K562 (cell line): ENCODE data around the gene MAP1LC3A. TPM values are rescaled to one million over a fixed set of nuclear protein-coding genes. Genes with fewer than 3 reads are reported as not detected.
"Not testable (repeated sequence)": the region's sequence is repeated elsewhere in the genome, so short reads cannot be mapped to it uniquely, and the experiment has no call there.

ENCODE experiments used
- ATAC-seq: fragments of 200-7000 bp; cut with Tn5 transposase; 3 replicates; pipeline ENCODE4 v1.9.1; 2020; ENCODE audit warnings: moderate library complexity
- BruUV-seq: library from RNA; stranded (reverse); fragments of 400-500 nt; replicated peaks from 2 replicates; lab custom pipeline; 2021; lab: Mats Ljungman, UMichigan
- CTCF ChIA-PET: fragments of 300-600 bp; formaldehyde crosslinking; extraction: SDS; loops from one replicate; lab custom pipeline; 2021; ENCODE audit warnings: low intra/inter-chr PET ratio; lab: Yijun Ruan, JAX
- POLR2A ChIA-PET: fragments of 300-600, 350-650 bp; sonication (Branson Sonifier 250); formaldehyde crosslinking; extraction: SDS; loops from one replicate; lab custom pipeline; 2021; ENCODE audit warnings: antibody characterized with exemption, inconsistent platforms; lab: Yijun Ruan, JAX
- DNase-seq, 4 experiments: peaks; one replicate each; pipeline versions ENCODE4 v3.0.0 to v3.0.0-alpha.2; 2011 to 2018; ENCODE audit warnings: low spot score in 3 of 4, mixed read lengths in 3 of 4; ENCODE audit errors: extremely low read depth in 1 of 4
- FAIRE-seq: peaks from 2 replicates; lab custom pipeline; 2011; peaks lifted over from hg19 to GRCh38; lab: Jason Lieb, UNC
- H2AFZ ChIP-seq: 2 replicates; pipeline ENCODE4 v1.6.0; 2011; ENCODE audit warnings: low read depth, low read length, control low read depth, inconsistent platforms
- H3K27ac ChIP-seq: fragments of 200-600 bp; 3 replicates; pipeline ENCODE4 v1.8.0; 2011; ENCODE audit warnings: low read depth, mild to moderate bottlenecking, control low read depth, inconsistent platforms, low read length, moderate library complexity, mixed read lengths; ENCODE audit errors: extremely low read depth
- H3K27me3 ChIP-seq, 2 experiments: fragments of 300-600 bp in 1 of 2; 2 replicates in 1 of 2; 3 replicates in 1 of 2; pipeline versions ENCODE4 v1.6.0 to v1.8.0; 2011; ENCODE audit warnings: inconsistent platforms in 2 of 2, low read length in 2 of 2, mild to moderate bottlenecking in 1 of 2, mixed read lengths in 1 of 2, moderate library complexity in 1 of 2; ENCODE audit not compliant: control insufficient read depth in 2 of 2, insufficient read depth in 2 of 2
- H3K36me3 ChIP-seq: fragments of 300-600 bp; 3 replicates; pipeline ENCODE4 v1.8.0; 2011; ENCODE audit warnings: mild to moderate bottlenecking, low read length, inconsistent platforms; ENCODE audit not compliant: control insufficient read depth, insufficient read depth
- H3K4me1 ChIP-seq, 2 experiments: fragments of 200-600 bp in 1 of 2; replicated peaks in 1 of 2; 2 replicates in 1 of 2; 3 replicates in 1 of 2; pipeline versions ENCODE4 v1.5.1 to v1.8.0; 2011; ENCODE audit warnings: inconsistent platforms in 2 of 2, low read length in 2 of 2, mild to moderate bottlenecking in 1 of 2, mixed read lengths in 1 of 2, moderate library complexity in 1 of 2; ENCODE audit not compliant: control insufficient read depth in 2 of 2, insufficient read depth in 2 of 2
- H3K4me2 ChIP-seq: 2 replicates; pipeline ENCODE4 v1.6.1; 2011; ENCODE audit warnings: low read length, control low read depth, inconsistent platforms, mixed read lengths; ENCODE audit not compliant: insufficient read depth
- H3K4me3 ChIP-seq: fragments of 200-600 bp; sonication (generic), shearing (Covaris generic); 2 replicates; pipeline ENCODE4 v1.5.1; 2016; ENCODE audit warnings: control low read depth, inconsistent platforms
- H3K79me2 ChIP-seq: fragments of 200-600 bp; 3 replicates; pipeline ENCODE4 v1.8.0; 2011; ENCODE audit warnings: low read length, inconsistent platforms; ENCODE audit not compliant: control insufficient read depth, insufficient read depth
- H3K9ac ChIP-seq, 2 experiments: 2 replicates each; pipeline versions ENCODE4 v1.6.0 to v1.6.1; 2011; ENCODE audit warnings: low read depth in 2 of 2, low read length in 2 of 2, control low read depth in 1 of 2, inconsistent platforms in 1 of 2, mild to moderate bottlenecking in 1 of 2, mixed read lengths in 1 of 2; ENCODE audit not compliant: insufficient read depth in 1 of 2
- H3K9me1 ChIP-seq: one replicate; pipeline ENCODE4 v1.6.0; 2011; ENCODE audit warnings: inconsistent platforms, mild to moderate bottlenecking, low read length, moderate library complexity; ENCODE audit not compliant: control insufficient read depth, insufficient read depth
- H3K9me3 ChIP-seq: replicated peaks from 2 replicates; pipeline ENCODE4 v1.5.1; 2011; ENCODE audit warnings: low read depth, low read length, inconsistent platforms; ENCODE audit not compliant: control insufficient read depth, insufficient read depth
- H4K20me1 ChIP-seq: replicated peaks from 2 replicates; pipeline ENCODE4 v1.6.1; 2011; ENCODE audit warnings: low read length, inconsistent platforms, mixed read lengths; ENCODE audit not compliant: control insufficient read depth, insufficient read depth
- ARHGAP35 ChIP-seq: fragments of 450-650 bp; IDR thresholded peaks from 2 replicates; pipeline ENCODE4 v1.6.1; 2018; ENCODE audit not compliant: partially characterized antibody
- CBX2 ChIP-seq: fragments of 200-600 bp; sonication (generic); IDR thresholded peaks from one replicate; pipeline ENCODE4 v1.6.1; 2012; ENCODE audit warnings: mild to moderate bottlenecking, low read length, inconsistent platforms; ENCODE audit not compliant: insufficient read depth, poor library complexity, severe bottlenecking
- CCNT2 ChIP-seq: IDR thresholded peaks from 2 replicates; pipeline ENCODE4 v1.6.1; 2011; ENCODE audit warnings: borderline replicate concordance, low read depth, mild to moderate bottlenecking, moderate library complexity, mixed read lengths, low read length; ENCODE audit not compliant: insufficient read length; ENCODE audit errors: extremely low read depth
- GATAD2A ChIP-seq: fragments of 450-650 bp; IDR thresholded peaks from 2 replicates; pipeline ENCODE4 v1.6.1; 2017
- NR2C2 ChIP-seq, 2 experiments: fragments of 200-800 bp in 1 of 2; sonication (Bioruptor generic) in 1 of 2; sonication (generic) in 1 of 2; formaldehyde crosslinking in 1 of 2; IDR thresholded peaks; 2 replicates each; pipeline versions ENCODE4 v1.6.1 to v1.8.0; 2016 to 2022; ENCODE audit warnings: mild to moderate bottlenecking in 1 of 2, missing compliant biosample characterization in 1 of 2, missing genetic modification characterization in 1 of 2, missing genetic modification reagents in 1 of 2
- STAT5B ChIP-seq: fragments of 250-450 bp; sonication (Bioruptor Pico); IDR thresholded peaks from 2 replicates; pipeline ENCODE4 v1.8.0; 2021; ENCODE audit warnings: mild to moderate bottlenecking, inconsistent platforms
- ZNF785 ChIP-seq: fragments of 250-450 bp; sonication (Bioruptor Pico); IDR thresholded peaks from 2 replicates; pipeline ENCODE4 v1.4.0; 2020; ENCODE audit warnings: mild to moderate bottlenecking
- WGBS: fragments of 100-300 bp; shearing (Covaris generic); methylation state at CpG from one replicate; pipeline ENCODE4 v1.1.6; 2016; ENCODE audit warnings: low coverage, mixed read lengths; ENCODE audit not compliant: insufficient coverage; ENCODE audit errors: missing lambda C conversion rate; 5-methylcytosine and 5-hydroxymethylcytosine counted together
- in situ Hi-C: fragments of 300-500 bp; cut with MboI; formaldehyde crosslinking; loops from 4 replicates; pipeline ENCODE4 v1.15.0; 2018; ENCODE audit warnings: inconsistent platforms, mixed read lengths
- intact Hi-C: fragments of 100-400 bp; cut with micrococcal nuclease; formaldehyde crosslinking; loops from 2 replicates; pipeline ENCODE4 v1.14.2; 2022
- polyA plus RNA-seq, 8 experiments: library from polyadenylated mRNA; depleted of rRNA in 4 of 8; stranded (reverse) in 5 of 8; unstranded in 3 of 8; fragments of >200 nt; fragmentation: Nextera tagmentation in 2 of 8; fragmentation: Illumina TruSeq in 1 of 8; extraction: Ambion mirVana in 2 of 8; extraction: Trizol in 1 of 8; gene quantifications; 2 replicates each; pipeline versions ENCODE4 v1.2.1 to v1.2.3, GENCODE V29; 2011 to 2014; ENCODE audit warnings: inconsistent platforms in 1 of 8, missing spikeins in 1 of 8
- total RNA-seq, 7 experiments: library from RNA; depleted of rRNA in 6 of 7; stranded (reverse); fragments of >200 nt in 6 of 7; fragmentation: Illumina TruSeq in 2 of 7; extraction: Trizol in 2 of 7; gene quantifications; 2 replicates each; pipeline versions ENCODE4 v1.2.1 to v1.2.3, GENCODE V29; 2011 to 2021; ENCODE audit warnings: low replicate concordance in 1 of 7
- TF ChIP-seq, protein P1 (sequence below), 3 experiments: IDR thresholded peaks in 2 of 3; conservative IDR thresholded peaks in 1 of 3; 2 replicates each; pipeline ENCODE4 v1.5.1; 2011 to 2012; ENCODE audit warnings: low read length in 3 of 3, mild to moderate bottlenecking in 3 of 3, control low read depth in 2 of 3, improper control_type of control experiment in 1 of 3, inconsistent platforms in 1 of 3, low read depth in 1 of 3, mixed read lengths in 1 of 3, moderate library complexity in 1 of 3; ENCODE audit not compliant: insufficient read depth in 2 of 3
- TF ChIP-seq, protein P2 (sequence below): fragments of 450-650 bp; IDR thresholded peaks from 2 replicates; pipeline ENCODE4 v1.6.1; 2016; ENCODE audit warnings: low read depth, mild to moderate bottlenecking, moderate library complexity

The MAP1LC3A gene
- total and polyA plus RNA-seq, 9 of the 15 experiments (the other 6 are each of a cell fraction or from before 2014, with no cell fraction given), result 0.27 to 0.38 TPM; not detected in 7

DNA sequence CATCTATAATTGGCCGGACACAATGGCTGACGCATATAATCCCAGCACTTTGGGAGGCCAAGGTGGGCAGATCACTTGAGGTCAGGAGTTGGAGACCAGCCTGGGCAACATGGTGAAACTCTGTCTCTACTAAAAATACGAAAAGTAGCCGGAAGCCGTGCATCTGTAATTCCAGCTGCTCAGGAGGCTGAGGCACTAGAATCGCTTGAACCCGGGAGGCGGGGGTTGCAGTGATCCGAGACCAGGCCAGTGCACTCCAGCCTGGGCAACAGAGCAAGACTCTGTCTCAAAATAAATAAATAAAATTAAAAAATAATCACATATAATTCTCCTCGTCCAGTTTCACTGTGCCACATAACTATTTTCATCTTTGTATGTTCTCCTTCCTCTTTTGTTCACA is 38.7 kb upstream of the MAP1LC3A start:
- H3K4me1 ChIP-seq, result peaks cover 8 to 14% of the 10 kb centered on the region in 2 experiments; a peak in 4 of 5 replicates
- H3K27me3 ChIP-seq, FAIRE-seq, H3K4me2 ChIP-seq, H3K9me1 ChIP-seq, ATAC-seq, H3K4me3 ChIP-seq, H3K9ac ChIP-seq, H3K9me3 ChIP-seq, CTCF ChIA-PET, DNase-seq, H2AFZ ChIP-seq, BruUV-seq, H3K27ac ChIP-seq: not testable (repeated sequence)
- H4K20me1 ChIP-seq, result peaks cover 11% of the 10 kb centered on the region
- H3K79me2 ChIP-seq, result peaks cover 87% of the 10 kb centered on the region
- intact Hi-C loops (loop anchor here (5.0 kb wide), 1 partner anchor 48 kb away; no protein-coding TSS in a partner anchor), in situ Hi-C loops (loop anchor here (5.0 to 10.0 kb wide), 2 partner anchors 218 to 325 kb away; partner anchors contain the start of gene AHCY)
- H3K36me3 ChIP-seq, result peaks cover 24% of the 10 kb centered on the region; the same call in 2 of the 3 replicates
- WGBS, result 94% methylated on average over 10 of the region's 10 CpGs
- POLR2A ChIA-PET, result interaction anchor here (1.0 kb wide), 1 partner anchor 12 kb away, joined by 4 read pairs; no protein-coding TSS in a partner anchor

DNA sequence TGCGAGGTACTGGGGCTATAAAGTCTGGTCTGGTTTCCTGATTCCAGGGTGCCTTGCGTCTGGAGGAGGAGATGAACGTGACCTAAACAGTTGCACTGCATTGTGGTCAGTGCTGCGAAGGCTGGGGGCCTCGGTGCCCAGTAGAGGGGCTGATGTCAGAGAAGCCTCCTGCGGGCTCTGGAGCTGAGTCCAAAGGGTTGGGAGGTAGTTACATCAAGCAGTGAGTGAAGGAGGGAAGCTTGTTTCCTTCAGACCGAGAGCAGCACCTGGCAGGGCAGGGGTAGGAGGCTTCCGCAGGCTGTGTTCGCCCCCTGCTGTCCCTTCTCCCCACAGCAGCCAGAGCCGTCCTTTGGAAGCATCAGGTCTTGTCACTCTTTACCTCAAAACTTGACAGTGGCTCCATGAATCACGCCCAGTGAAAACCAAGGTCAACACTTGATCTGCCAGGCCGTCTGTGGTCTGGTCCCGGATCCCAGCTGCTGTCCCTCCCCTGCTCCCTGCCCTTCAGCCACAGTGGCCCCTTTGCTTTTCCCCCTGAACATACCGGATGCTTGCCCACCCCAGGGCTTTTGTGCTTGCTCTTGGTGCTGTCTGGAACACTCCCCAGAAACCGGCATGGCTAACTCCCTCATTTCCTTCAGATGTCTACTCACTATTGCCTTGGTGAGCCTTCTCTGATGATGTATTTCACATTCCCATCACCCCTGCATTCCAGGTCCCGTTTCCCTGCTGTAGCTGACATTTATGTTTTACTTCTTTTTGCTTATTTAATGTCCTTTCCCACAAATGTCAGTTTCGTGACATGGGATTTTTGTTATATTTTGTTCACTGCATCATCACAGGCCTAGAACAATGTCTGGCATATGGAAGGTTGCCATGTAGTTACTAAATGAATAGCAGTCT is 35.3 kb upstream of the MAP1LC3A start:
- peak overlapping the region in 1 of 2 experiments; percentile 67; a peak in 2 of 4 replicates for H3K9ac ChIP-seq
- ATAC-seq (peak; percentile 99), FAIRE-seq (peak; percentile 87), DNase-seq (peak; percentile 37 to 70 (median 60))
- ChIA-PET CTCF (interaction anchor here (0.8 to 3.9 kb wide), 2 partner anchors 50 to 211 kb away, joined by 3 to 33 read pairs; no protein-coding TSS in a partner anchor), POLR2A (interaction anchor here (0.6 to 1.0 kb wide), 3 partner anchors 210 to 222 kb away, joined by 3 to 5 read pairs (median 3); no protein-coding TSS in a partner anchor)
- no TSS peak for BruUV-seq
- in situ Hi-C loops (loop anchor here (10.0 kb wide), 1 partner anchor 328 kb away; no protein-coding TSS in a partner anchor), intact Hi-C loops (loop anchor here (1.0 to 2.0 kb wide), 2 partner anchors 211 to 332 kb away; no protein-coding TSS in a partner anchor)
- peaks cover 55% of the 10 kb centered on the region for H3K36me3 ChIP-seq
- no peak overlapping the region for H3K27ac ChIP-seq
- H3K4me1 ChIP-seq, result peaks cover 15 to 17% of the 10 kb centered on the region in 2 experiments
- H3K79me2 ChIP-seq, result peaks cover 70% of the 10 kb centered on the region
- no peak overlapping the region for H2AFZ ChIP-seq
- H3K27me3 ChIP-seq, result no peaks in the 10 kb centered on the region
- peak overlapping the region; percentile 3; the same call in 1 of the 2 replicates for H3K4me2 ChIP-seq
- WGBS, result 59% methylated on average over 16 of the region's 17 CpGs
- no peaks in the 10 kb centered on the region for H3K9me1 ChIP-seq
- no peaks in the 10 kb centered on the region for H3K9me3 ChIP-seq
- no peak overlapping the region for H3K4me3 ChIP-seq
- peaks cover 20% of the 10 kb centered on the region for H4K20me1 ChIP-seq
- TF ChIP-seq ARHGAP35 (no peak), NR2C2 (CRISPR knock-in tag; IDR thresholded peaks at IDR 0.05) (no peak), NR2C2 (tag; IDR thresholded peaks at IDR 0.05) (no peak), CCNT2 (no peak), CBX2 (no peak), GATAD2A (no peak), STAT5B (CRISPR knock-in tag) (no peak), ZNF785 (CRISPR knock-in tag) (no peak)
- TF ChIP-seq, protein P1, sequence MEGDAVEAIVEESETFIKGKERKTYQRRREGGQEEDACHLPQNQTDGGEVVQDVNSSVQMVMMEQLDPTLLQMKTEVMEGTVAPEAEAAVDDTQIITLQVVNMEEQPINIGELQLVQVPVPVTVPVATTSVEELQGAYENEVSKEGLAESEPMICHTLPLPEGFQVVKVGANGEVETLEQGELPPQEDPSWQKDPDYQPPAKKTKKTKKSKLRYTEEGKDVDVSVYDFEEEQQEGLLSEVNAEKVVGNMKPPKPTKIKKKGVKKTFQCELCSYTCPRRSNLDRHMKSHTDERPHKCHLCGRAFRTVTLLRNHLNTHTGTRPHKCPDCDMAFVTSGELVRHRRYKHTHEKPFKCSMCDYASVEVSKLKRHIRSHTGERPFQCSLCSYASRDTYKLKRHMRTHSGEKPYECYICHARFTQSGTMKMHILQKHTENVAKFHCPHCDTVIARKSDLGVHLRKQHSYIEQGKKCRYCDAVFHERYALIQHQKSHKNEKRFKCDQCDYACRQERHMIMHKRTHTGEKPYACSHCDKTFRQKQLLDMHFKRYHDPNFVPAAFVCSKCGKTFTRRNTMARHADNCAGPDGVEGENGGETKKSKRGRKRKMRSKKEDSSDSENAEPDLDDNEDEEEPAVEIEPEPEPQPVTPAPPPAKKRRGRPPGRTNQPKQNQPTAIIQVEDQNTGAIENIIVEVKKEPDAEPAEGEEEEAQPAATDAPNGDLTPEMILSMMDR (IDR thresholded peaks at IDR 0.05 in 2 of 3, conservative IDR thresholded peaks at IDR 0.05 in 1 of 3; ENCODE audit: insufficient read depth in 2 of 3, low read depth in 1 of 3, low read length in 3 of 3), result peak; percentile 84 to 85 (median 85)
- TF ChIP-seq, protein P2, sequence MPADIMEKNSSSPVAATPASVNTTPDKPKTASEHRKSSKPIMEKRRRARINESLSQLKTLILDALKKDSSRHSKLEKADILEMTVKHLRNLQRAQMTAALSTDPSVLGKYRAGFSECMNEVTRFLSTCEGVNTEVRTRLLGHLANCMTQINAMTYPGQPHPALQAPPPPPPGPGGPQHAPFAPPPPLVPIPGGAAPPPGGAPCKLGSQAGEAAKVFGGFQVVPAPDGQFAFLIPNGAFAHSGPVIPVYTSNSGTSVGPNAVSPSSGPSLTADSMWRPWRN, result no peak
